Measurements from ENCODE around the gene RASAL1. TPM values are rescaled to one million over a fixed set of nuclear protein-coding genes. Genes with fewer than 3 reads are reported as not detected.

The RASAL1 gene
- total RNA-seq, 4 donors from 2014 or later = not detected

DNA sequence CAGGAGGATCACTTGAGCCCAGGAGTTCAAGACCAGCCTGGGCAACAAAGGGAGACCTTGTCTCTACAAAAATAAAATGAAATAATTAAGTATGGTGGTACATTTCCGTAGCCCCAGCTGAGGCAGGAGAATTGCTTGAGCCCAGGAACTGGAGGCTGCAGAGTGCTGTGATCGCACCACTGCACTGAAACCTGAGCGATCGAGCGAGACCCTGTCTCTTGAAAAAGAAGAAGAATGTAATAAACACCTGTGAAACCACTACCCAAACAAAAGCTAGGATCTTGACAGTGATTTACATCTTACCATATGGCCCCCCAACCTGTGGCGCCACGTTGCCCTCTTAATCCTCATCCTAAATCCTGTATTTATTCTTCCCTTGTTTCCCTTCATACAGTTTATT is 84.8 kb downstream of the RASAL1 start:
- no peak for DNase-seq (ENCODE audit: low spot score)
- TF ChIP-seq, protein P1, sequence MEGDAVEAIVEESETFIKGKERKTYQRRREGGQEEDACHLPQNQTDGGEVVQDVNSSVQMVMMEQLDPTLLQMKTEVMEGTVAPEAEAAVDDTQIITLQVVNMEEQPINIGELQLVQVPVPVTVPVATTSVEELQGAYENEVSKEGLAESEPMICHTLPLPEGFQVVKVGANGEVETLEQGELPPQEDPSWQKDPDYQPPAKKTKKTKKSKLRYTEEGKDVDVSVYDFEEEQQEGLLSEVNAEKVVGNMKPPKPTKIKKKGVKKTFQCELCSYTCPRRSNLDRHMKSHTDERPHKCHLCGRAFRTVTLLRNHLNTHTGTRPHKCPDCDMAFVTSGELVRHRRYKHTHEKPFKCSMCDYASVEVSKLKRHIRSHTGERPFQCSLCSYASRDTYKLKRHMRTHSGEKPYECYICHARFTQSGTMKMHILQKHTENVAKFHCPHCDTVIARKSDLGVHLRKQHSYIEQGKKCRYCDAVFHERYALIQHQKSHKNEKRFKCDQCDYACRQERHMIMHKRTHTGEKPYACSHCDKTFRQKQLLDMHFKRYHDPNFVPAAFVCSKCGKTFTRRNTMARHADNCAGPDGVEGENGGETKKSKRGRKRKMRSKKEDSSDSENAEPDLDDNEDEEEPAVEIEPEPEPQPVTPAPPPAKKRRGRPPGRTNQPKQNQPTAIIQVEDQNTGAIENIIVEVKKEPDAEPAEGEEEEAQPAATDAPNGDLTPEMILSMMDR (IDR thresholded peaks at IDR 0.05) = no peak
- no peak for ATAC-seq (ENCODE audit: low FRiP score)

DNA sequence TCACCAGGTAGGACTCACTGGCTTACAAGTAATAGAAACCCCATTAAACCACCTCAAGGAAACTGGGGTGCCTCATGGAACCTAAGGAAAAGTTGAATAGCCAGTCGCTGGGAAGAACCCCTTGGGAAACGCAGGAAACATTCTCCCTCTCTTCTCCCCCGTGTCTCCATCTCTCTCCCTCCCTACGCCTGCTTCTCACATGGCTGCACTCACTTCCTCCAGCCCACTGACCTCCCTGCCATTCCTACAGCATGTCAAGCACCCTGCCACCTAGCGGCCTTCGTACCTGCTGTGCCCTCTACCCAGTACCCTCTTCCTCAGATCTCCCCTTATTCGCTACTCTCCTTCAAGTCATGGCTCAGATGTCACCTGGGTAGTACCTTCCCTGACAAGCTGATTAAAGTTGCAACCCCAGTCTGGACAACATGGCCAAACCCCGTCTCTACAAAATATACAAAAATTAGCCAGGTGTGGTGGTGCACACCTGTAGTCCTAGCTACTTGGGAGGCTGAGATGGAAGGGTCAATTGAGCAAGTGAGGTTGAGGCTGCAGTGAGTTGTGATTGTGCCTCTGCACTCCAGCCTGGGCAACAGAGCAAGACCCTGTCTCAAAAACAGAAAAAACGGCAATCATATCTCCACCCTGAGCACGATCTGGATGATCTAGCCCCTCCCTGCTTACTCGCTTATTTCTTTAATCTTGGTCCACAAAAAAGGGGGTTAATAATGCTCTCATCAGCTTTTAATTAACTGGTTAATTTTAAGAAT is 85.4 kb downstream of the RASAL1 start:
- TF ChIP-seq, protein P1 (IDR thresholded peaks at IDR 0.05) = no peak
- DNase-seq (ENCODE audit: low spot score) = no peak
- no peak for ATAC-seq (ENCODE audit: low FRiP score)

Small RNA genes within 50 kb of the gene (small RNA-seq; reads per million reads assigned to genes)
- not detected for gene MIR7106
- not detected for gene RF00019

Other genes starting within 250 kb of the RASAL1 start
- gene OAS1, start 228.8 kb downstream of the RASAL1 start, total RNA-seq = 100 to 1,000 TPM in 1 of 4 donors, 10 to 100 TPM in 3; 22.8 to 111 (median 29.1) TPM
- gene OAS3, start 197.3 kb downstream of the RASAL1 start, total RNA-seq = 10 to 100 TPM in 3 of 4 donors, 1 to 10 TPM in 1; 5.8 to 46.3 (median 17.7) TPM
- gene OAS2, start 157.2 kb downstream of the RASAL1 start, total RNA-seq = 10 to 100 TPM in 3 of 4 donors, 1 to 10 TPM in 1; 8.2 to 41.9 (median 13.2) TPM
- gene DTX1, start 79.0 kb downstream of the RASAL1 start, total RNA-seq = 10 to 100 TPM; 30.1 to 80.9 (median 35.5) TPM
- not detected for gene CFAP73, start 14.0 kb upstream of the RASAL1 start, total RNA-seq
- gene DDX54, start 49.7 kb upstream of the RASAL1 start, total RNA-seq = 10 to 100 TPM; 42.4 to 67.0 (median 51.8) TPM
- 10 to 100 TPM in 3 of 4 donors, 1 to 10 TPM in 1; 7.9 to 14.3 (median 11.5) TPM for gene RITA1, start 50.0 kb upstream of the RASAL1 start, total RNA-seq
- 10 to 100 TPM; 29.4 to 52.0 (median 33.5) TPM for gene TPCN1, start 85.7 kb upstream of the RASAL1 start, total RNA-seq
- gene SLC8B1, start 199.3 kb upstream of the RASAL1 start, total RNA-seq = 10 to 100 TPM; 22.7 to 59.3 (median 41.3) TPM
- 10 to 100 TPM; 26.4 to 50.2 (median 36.2) TPM for gene PLBD2, start 222.8 kb upstream of the RASAL1 start, total RNA-seq

Measured in omental fat pad (tissue), 4 donors.